GM12891 (cell line): ENCODE results near the gene S100A9.

Experiments
- DNase-seq: peaks from one replicate; pipeline ENCODE4 v3.0.0; 2011; ENCODE audit warnings: low spot score; ENCODE audit not compliant: insufficient read length
- FAIRE-seq: peaks from 2 replicates; lab custom pipeline; 2011; peaks lifted over from hg19 to GRCh38; lab: Jason Lieb, UNC
- PAX5 ChIP-seq: IDR thresholded peaks from 2 replicates; pipeline ENCODE4 v1.6.1; 2011; ENCODE audit warnings: low read length, moderate library complexity, mild to moderate bottlenecking; ENCODE audit not compliant: insufficient read depth, severe bottlenecking
- POLR2A ChIP-seq: IDR thresholded peaks from 2 replicates; pipeline ENCODE4 v1.6.1; 2011; ENCODE audit warnings: low read depth, low read length, control low read depth
- POLR2AphosphoS5 ChIP-seq: IDR thresholded peaks from 2 replicates; pipeline ENCODE4 v1.6.1; 2011; ENCODE audit warnings: low read depth, low read length, control low read depth
- POU2F2 ChIP-seq: IDR thresholded peaks from 2 replicates; pipeline ENCODE4 v1.6.1; 2011; ENCODE audit warnings: low read depth, mild to moderate bottlenecking, control low read depth, low read length, moderate library complexity
- SPI1 ChIP-seq: IDR thresholded peaks from 2 replicates; pipeline ENCODE4 v1.6.1; 2011; ENCODE audit warnings: low read depth, low read length, control low read depth
- TAF1 ChIP-seq: IDR thresholded peaks from 2 replicates; pipeline ENCODE4 v1.6.1; 2011; ENCODE audit warnings: low read depth, low read length, control low read depth

The S100A9 gene

DNA sequence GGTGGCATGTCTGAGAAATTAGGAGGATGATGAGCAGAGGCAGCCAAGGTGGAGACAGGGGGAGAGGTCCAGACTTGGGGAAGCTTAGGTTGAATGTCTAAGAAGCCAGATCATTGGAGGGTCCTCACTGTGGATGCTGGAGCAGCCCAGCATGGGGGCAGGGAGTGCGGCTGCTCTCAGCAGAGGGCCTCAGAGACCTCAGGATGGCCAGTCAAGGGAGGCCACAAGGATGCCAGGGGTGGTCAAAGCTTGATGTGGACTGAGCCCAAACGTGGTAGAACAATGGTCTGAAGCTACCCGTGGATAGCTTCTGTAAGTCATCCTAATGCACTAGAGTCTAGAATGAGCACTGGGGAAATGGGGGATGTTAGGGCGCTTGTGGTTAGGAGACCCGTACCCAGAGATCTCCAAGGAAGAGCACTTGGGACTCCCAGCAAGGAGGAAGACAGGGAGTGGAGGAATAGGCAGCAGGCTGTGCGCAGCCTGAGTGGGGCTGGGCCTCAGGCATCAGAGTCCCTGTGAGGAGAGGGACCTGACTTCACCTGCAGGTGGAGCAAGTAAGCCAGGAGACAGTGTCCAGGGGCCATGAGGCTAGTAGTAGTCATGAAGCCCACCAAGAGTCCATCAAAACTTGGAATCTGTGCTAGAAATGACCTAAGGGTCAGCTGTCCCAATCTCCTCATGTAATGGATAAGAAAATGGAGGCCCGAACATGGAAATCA lies 4.3 kb upstream of the S100A9 start:
- DNase-seq = no peak
- TF ChIP-seq TAF1 (no peak), POLR2A (no peak), POU2F2 (no peak), PAX5 (no peak), SPI1 (no peak), POLR2AphosphoS5 (no peak)
- no peak for FAIRE-seq

GRCh38 chr1:153354515-153355193 lies 3.0 kb upstream of the S100A9 start:
- TF ChIP-seq TAF1 (no peak), POLR2A (no peak), PAX5 (no peak), POLR2AphosphoS5 (no peak), POU2F2 (no peak), SPI1 (no peak)
- FAIRE-seq (no peak), DNase-seq (no peak)

- FAIRE-seq = peak; percentile 92
- peak; percentile 50 for DNase-seq
Observed at GRCh38 chr1:153355445-153356071, 2.1 kb upstream of the S100A9 start.

DNA sequence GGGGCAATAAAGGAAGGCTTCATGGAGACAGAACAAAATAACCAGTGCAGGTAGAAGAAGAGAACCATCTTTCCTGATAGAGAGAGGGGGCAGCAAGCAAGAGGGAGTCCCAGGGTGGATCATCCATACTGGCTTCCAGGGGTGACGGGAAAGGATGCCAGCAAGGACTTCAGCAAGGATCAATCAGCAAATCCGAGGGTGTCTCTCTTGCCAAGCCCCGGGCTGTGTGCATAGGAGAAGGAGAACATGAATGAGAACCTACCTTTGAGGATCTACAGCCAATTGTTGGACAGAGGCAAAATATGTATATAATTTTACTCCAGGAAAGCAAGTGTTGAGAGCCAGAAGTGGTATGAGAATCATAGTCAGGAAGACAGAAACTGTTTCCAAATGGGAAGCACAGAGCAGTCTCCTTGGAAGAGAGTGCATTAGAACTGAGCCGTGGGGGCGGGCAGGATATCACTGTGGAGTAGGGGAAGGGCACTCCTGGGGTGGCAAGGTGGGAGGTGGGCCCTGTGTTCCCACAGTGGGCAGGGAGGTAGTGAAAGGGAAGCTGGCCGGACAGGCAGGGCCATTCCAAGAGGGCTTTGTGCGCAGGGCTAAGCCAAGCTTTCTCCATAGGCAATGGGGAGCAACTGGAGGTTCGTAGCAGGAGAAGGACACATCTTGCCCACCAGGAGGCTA lies 1.1 kb upstream of the S100A9 start:
- FAIRE-seq = no peak
- no peak for DNase-seq
- TF ChIP-seq POLR2A (no peak), TAF1 (no peak), POU2F2 (no peak), POLR2AphosphoS5 (no peak), PAX5 (no peak), SPI1 (no peak)

More at GRCh38 chr1:153355445-153356071, 2.1 kb upstream of the S100A9 start:
- TF ChIP-seq POLR2A (no peak), PAX5 (no peak), TAF1 (no peak), POU2F2 (no peak; the same call in 1 of the 2 replicates), SPI1 (no peak), POLR2AphosphoS5 (no peak)

DNA sequence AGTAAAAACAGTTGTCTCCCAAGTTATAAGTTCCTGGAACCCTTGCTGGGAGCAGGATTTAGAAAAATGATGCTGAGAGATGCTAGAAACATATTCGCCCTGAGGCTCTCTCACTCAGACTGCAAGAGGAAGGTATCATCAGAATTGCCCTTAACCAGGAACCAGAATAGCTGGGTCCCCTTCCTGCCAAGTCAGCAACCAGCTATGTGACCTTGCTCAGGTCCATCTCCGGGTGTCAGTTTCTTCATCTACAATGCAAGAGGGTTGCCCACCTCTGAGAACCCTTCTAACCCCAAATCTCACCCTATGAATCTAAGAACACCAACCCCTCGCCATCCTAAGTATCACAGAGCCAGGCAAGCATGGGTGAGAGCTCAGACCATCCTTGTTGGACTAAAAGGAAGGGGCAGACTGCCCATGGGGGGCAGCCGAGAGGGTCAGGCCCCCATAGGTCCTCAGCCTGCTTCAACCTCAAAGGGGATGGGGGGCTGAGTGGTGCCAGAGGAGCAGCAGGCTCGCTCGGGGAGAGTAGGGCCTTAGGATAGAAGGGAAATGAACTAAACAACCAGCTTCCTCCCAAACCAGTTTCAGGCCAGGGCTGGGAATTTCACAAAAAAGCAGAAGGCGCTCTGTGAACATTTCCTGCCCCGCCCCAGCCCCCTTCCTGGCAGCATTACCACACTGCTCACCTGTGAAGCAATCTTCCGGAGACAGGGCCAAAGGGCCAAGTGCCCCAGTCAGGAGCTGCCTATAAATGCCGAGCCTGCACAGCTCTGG lies 390 bp upstream of the S100A9 start:
- TF ChIP-seq SPI1 (no peak), TAF1 (no peak), PAX5 (no peak), POLR2A (no peak), POLR2AphosphoS5 (no peak), POU2F2 (no peak)
- FAIRE-seq (no peak), DNase-seq (no peak)

DNA sequence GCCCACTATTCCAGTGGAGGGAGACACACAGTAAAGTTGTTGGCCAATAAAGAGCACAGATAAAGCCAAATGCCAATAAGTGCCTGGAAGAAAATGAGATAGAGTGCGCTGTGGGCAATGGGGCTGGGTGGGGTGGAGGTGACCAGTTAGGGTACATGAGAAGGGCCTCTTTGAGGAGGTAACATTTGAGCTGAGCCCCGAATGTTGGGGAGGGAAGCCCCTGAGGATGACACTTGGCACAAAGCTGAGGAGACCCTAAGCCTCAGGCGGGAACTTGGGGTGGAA lies 979 bp downstream of the S100A9 start:
- TF ChIP-seq SPI1 (no peak), PAX5 (no peak), POU2F2 (no peak), POLR2AphosphoS5 (no peak), TAF1 (no peak), POLR2A (no peak)
- DNase-seq (no peak), FAIRE-seq (no peak)

- FAIRE-seq = no peak
- no peak for DNase-seq
Observed at GRCh38 chr1:153359241-153359640, 1.6 kb downstream of the S100A9 start.

GRCh38 chr1:153360190-153360589 lies 2.5 kb downstream of the S100A9 start:
- TF ChIP-seq POU2F2 (no peak), POLR2A (no peak), POLR2AphosphoS5 (no peak), TAF1 (no peak), PAX5 (no peak), SPI1 (no peak)
- no peak for FAIRE-seq
- no peak for DNase-seq

More at GRCh38 chr1:153359241-153359640, 1.6 kb downstream of the S100A9 start:
- TF ChIP-seq SPI1 (no peak), TAF1 (no peak), POLR2A (no peak), PAX5 (no peak), POLR2AphosphoS5 (no peak), POU2F2 (no peak)
